ENCODE data around the gene SGMS2. TPM values are rescaled to one million over a fixed set of nuclear protein-coding genes. Genes with fewer than 3 reads are reported as not detected.

SGMS2 gene
- total and polyA plus RNA-seq, 4 donors, result 7.3 to 41.7 (median 14.1) TPM

- no peaks in the 10 kb centered on the region for H3K27me3 ChIP-seq (ENCODE audit: control insufficient read depth in 4 of 4, insufficient read depth in 4 of 4, low read length in 3 of 4)
- H3K27ac ChIP-seq (ENCODE audit: low read depth in 1 of 2, low read length in 2 of 2), result no peak overlapping the region
- TF ChIP-seq GABPA (IDR thresholded peaks at IDR 0.05 in 1 of 2, conservative IDR thresholded peaks at IDR 0.05 in 1 of 2), result no peak
- no peak for TF ChIP-seq RAD21 (IDR thresholded peaks at IDR 0.05)
- no peak for TF ChIP-seq HNF4G (IDR thresholded peaks at IDR 0.05)
- TF ChIP-seq TAF1 (conservative IDR thresholded peaks at IDR 0.05), result no peak
- TF ChIP-seq EGR1 (IDR thresholded peaks at IDR 0.05; ENCODE audit: low read depth in 2 of 2), result no peak
- no peak for TF ChIP-seq SP1 (IDR thresholded peaks at IDR 0.05)
- DNase-seq (ENCODE audit: low spot score), result no peak
- no peaks in the 10 kb centered on the region for H3K9me3 ChIP-seq (ENCODE audit: control insufficient read depth in 4 of 4, low read length in 3 of 4)
- no peak overlapping the region for H3K9ac ChIP-seq (ENCODE audit: low read depth in 1 of 2, low read length in 2 of 2)
- 86% methylated on average over 2 of the region's 2 CpGs for WGBS
- no peak overlapping the region for H3K4me3 ChIP-seq (ENCODE audit: low read depth in 1 of 3, low read length in 3 of 3)
- no peaks in the 10 kb centered on the region for H3K36me3 ChIP-seq (ENCODE audit: control insufficient read depth in 4 of 4, insufficient read depth in 3 of 4, low read depth in 1 of 4, low read length in 3 of 4)
- H3K4me1 ChIP-seq (ENCODE audit: control insufficient read depth in 4 of 4, insufficient read depth in 4 of 4, low read length in 3 of 4), result no peaks in the 10 kb centered on the region
Measured at GRCh38 chr4:107850438-107850837, 25.7 kb downstream of the SGMS2 start.

DNA sequence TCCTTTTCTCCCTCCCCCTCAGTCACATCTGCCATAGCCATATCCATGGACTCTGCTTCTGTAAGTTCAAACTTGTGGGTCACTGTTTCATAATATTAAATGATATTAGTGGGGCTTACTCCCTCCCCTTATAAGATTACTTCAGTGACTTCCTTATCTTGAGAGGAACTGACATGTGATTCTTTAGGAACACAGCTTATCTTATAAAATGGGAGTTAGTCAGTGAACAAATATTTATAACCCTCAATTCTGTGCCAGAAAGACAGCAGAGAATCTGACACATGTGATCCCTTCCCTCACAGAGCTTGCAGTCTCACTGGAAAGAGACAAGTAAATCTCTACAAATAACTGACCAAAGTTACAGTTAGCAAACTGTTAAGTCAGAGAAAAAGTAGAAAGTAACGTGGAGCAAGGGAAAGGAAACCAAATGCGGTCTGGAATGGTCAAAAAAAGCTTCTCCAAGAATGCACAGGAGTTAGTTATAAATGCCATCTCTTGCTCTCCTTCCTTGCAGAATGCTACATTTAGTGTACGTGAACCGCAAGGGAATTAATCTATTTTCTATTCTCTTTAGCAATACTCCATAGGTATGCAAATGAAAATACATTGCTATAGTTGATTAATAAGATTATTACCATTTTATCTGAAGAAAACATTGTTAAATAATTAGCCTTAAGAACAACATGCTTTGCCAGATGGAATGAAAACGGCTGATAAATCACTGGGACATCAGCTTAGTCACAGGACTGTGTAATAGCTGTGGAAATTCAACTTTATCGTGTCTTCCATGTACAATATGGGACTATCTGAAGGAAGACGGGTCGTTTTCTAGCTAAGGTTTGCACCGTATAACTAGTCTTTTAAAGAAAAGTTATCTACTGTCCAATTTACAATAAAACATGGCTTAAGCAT, 29.0 kb downstream of the SGMS2 start:
- no peak for DNase-seq (ENCODE audit: low spot score)
- Histone ChIP-seq H3K9me3 (ENCODE audit: control insufficient read depth in 4 of 4, low read length in 3 of 4) (no peaks in the 10 kb centered on the region), H3K27ac (ENCODE audit: low read depth in 1 of 2, low read length in 2 of 2) (no peak overlapping the region), H3K4me1 (ENCODE audit: control insufficient read depth in 4 of 4, insufficient read depth in 4 of 4, low read length in 3 of 4) (no peaks in the 10 kb centered on the region), H3K4me3 (ENCODE audit: low read depth in 1 of 3, low read length in 3 of 3) (no peak overlapping the region), H3K27me3 (ENCODE audit: control insufficient read depth in 4 of 4, insufficient read depth in 4 of 4, low read length in 3 of 4) (no peaks in the 10 kb centered on the region), H3K36me3 (ENCODE audit: control insufficient read depth in 4 of 4, insufficient read depth in 3 of 4, low read depth in 1 of 4, low read length in 3 of 4) (no peaks in the 10 kb centered on the region), H3K9ac (ENCODE audit: low read depth in 1 of 2, low read length in 2 of 2) (no peak overlapping the region)
- 88% methylated on average over 9 of the region's 9 CpGs for WGBS
- TF ChIP-seq, protein P1, sequence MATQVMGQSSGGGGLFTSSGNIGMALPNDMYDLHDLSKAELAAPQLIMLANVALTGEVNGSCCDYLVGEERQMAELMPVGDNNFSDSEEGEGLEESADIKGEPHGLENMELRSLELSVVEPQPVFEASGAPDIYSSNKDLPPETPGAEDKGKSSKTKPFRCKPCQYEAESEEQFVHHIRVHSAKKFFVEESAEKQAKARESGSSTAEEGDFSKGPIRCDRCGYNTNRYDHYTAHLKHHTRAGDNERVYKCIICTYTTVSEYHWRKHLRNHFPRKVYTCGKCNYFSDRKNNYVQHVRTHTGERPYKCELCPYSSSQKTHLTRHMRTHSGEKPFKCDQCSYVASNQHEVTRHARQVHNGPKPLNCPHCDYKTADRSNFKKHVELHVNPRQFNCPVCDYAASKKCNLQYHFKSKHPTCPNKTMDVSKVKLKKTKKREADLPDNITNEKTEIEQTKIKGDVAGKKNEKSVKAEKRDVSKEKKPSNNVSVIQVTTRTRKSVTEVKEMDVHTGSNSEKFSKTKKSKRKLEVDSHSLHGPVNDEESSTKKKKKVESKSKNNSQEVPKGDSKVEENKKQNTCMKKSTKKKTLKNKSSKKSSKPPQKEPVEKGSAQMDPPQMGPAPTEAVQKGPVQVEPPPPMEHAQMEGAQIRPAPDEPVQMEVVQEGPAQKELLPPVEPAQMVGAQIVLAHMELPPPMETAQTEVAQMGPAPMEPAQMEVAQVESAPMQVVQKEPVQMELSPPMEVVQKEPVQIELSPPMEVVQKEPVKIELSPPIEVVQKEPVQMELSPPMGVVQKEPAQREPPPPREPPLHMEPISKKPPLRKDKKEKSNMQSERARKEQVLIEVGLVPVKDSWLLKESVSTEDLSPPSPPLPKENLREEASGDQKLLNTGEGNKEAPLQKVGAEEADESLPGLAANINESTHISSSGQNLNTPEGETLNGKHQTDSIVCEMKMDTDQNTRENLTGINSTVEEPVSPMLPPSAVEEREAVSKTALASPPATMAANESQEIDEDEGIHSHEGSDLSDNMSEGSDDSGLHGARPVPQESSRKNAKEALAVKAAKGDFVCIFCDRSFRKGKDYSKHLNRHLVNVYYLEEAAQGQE (IDR thresholded peaks at IDR 0.05), result no peak
- TF ChIP-seq NR2F2 (IDR thresholded peaks at IDR 0.05), result peak; percentile 12

GRCh38 chr4:107854356-107855022, 29.8 kb downstream of the SGMS2 start:
- H3K4me3 ChIP-seq (ENCODE audit: low read depth in 1 of 3, low read length in 3 of 3), result no peak overlapping the region
- peaks cover 0 to 2% (median 0%) of the 10 kb centered on the region in 4 donors for H3K36me3 ChIP-seq (ENCODE audit: control insufficient read depth in 4 of 4, insufficient read depth in 3 of 4, low read depth in 1 of 4, low read length in 3 of 4)
- no peak for DNase-seq (ENCODE audit: low spot score)
- no peak overlapping the region for H3K27ac ChIP-seq (ENCODE audit: low read depth in 1 of 2, low read length in 2 of 2)
- no peak overlapping the region for H3K9ac ChIP-seq (ENCODE audit: low read depth in 1 of 2, low read length in 2 of 2)
- H3K9me3 ChIP-seq (ENCODE audit: control insufficient read depth in 4 of 4, low read length in 3 of 4), result no peaks in the 10 kb centered on the region
- H3K4me1 ChIP-seq (ENCODE audit: control insufficient read depth in 4 of 4, insufficient read depth in 4 of 4, low read length in 3 of 4), result no peaks in the 10 kb centered on the region
- WGBS, result 97% methylated on average over 3 of the region's 3 CpGs
- H3K27me3 ChIP-seq (ENCODE audit: control insufficient read depth in 4 of 4, insufficient read depth in 4 of 4, low read length in 3 of 4), result no peaks in the 10 kb centered on the region
- TF ChIP-seq YY1 (IDR thresholded peaks at IDR 0.05), result no peak
- no peak for TF ChIP-seq JUND (IDR thresholded peaks at IDR 0.05)
- TF ChIP-seq, protein P1 (IDR thresholded peaks at IDR 0.05), result no peak
- TF ChIP-seq ZBTB33 (IDR thresholded peaks at IDR 0.05), result no peak
- no peak for TF ChIP-seq NR2F2 (IDR thresholded peaks at IDR 0.05)
- no peak for TF ChIP-seq RAD21 (IDR thresholded peaks at IDR 0.05)
- TF ChIP-seq EGR1 (IDR thresholded peaks at IDR 0.05; ENCODE audit: low read depth in 2 of 2), result no peak
- no peak for TF ChIP-seq HNF4A (conservative IDR thresholded peaks at IDR 0.05)
- TF ChIP-seq RXRA (IDR thresholded peaks at IDR 0.05), result no peak
- TF ChIP-seq, protein P2, sequence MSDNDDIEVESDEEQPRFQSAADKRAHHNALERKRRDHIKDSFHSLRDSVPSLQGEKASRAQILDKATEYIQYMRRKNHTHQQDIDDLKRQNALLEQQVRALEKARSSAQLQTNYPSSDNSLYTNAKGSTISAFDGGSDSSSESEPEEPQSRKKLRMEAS (IDR thresholded peaks at IDR 0.05), result no peak
- TF ChIP-seq GABPA (IDR thresholded peaks at IDR 0.05 in 1 of 2, conservative IDR thresholded peaks at IDR 0.05 in 1 of 2), result no peak
- TF ChIP-seq SP1 (IDR thresholded peaks at IDR 0.05), result no peak
